ENCODE data around the gene TRAK2. TPM values are rescaled to one million over a fixed set of nuclear protein-coding genes. Genes with fewer than 3 reads are reported as not detected.

The TRAK2 gene
- total and polyA plus RNA-seq, 9 of the 15 experiments (the other 6 are each of a cell fraction or from before 2014, with no cell fraction given) = 3.4 to 10.4 (median 7.3) TPM

DNA sequence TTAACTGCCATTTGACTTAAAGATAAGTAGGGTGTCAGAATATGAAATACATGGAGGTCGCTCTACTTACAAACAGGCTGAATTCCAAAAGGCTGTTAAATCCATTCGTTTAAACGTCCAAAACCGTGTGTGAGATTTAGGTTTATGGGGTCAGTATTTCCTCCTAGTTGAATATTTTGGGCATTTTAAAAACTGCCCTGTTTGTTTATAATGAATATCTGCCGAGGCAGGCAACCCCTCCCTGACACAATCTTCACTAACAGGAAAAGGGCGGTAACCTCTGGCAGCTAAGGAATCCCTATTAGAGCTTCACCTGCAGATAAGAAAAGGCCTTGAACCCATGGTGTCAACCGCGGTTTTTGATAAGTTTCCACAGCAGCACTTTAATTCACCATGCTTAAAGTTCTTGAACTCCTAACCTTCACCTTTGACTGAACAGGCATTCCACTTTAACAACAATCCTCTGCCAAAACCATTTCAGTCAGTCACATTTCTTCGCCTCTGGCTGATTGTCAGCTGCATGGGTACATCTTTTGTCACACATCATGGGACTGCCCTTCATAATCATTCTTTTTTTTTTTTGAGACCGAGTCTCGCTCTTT, 17.8 kb downstream of the TRAK2 start (continued):
- peak; percentile 54; the same call in 1 of the 2 replicates for TF ChIP-seq MTA3 (IDR thresholded peaks at IDR 0.05; ENCODE audit: borderline replicate concordance)
- TF ChIP-seq RBM34 (IDR thresholded peaks at IDR 0.05; ENCODE audit: borderline replicate concordance, insufficient read depth, low read length) = no peak
- TF ChIP-seq, protein P1, sequence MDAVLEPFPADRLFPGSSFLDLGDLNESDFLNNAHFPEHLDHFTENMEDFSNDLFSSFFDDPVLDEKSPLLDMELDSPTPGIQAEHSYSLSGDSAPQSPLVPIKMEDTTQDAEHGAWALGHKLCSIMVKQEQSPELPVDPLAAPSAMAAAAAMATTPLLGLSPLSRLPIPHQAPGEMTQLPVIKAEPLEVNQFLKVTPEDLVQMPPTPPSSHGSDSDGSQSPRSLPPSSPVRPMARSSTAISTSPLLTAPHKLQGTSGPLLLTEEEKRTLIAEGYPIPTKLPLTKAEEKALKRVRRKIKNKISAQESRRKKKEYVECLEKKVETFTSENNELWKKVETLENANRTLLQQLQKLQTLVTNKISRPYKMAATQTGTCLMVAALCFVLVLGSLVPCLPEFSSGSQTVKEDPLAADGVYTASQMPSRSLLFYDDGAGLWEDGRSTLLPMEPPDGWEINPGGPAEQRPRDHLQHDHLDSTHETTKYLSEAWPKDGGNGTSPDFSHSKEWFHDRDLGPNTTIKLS (IDR thresholded peaks at IDR 0.05; ENCODE audit: borderline replicate concordance, low read depth) = no peak
- no peak for TF ChIP-seq NR2C2 (CRISPR knock-in tag; IDR thresholded peaks at IDR 0.05)
- TF ChIP-seq NR2C2 (tag; IDR thresholded peaks at IDR 0.05) = peak; percentile 78
- peak; percentile 88 for TF ChIP-seq EP300 (IDR thresholded peaks at IDR 0.05; ENCODE audit: low read length)
- TF ChIP-seq SPI1 (IDR thresholded peaks at IDR 0.05; ENCODE audit: borderline replicate concordance, low read depth, low read length) = no peak
- peak; percentile 85 for TF ChIP-seq KLF1 (tag; IDR thresholded peaks at IDR 0.05)
- peak; percentile 81 for TF ChIP-seq CCNT2 (IDR thresholded peaks at IDR 0.05; ENCODE audit: borderline replicate concordance, extremely low read depth, insufficient read length, low read depth, low read length)
- TF ChIP-seq, protein P2, sequence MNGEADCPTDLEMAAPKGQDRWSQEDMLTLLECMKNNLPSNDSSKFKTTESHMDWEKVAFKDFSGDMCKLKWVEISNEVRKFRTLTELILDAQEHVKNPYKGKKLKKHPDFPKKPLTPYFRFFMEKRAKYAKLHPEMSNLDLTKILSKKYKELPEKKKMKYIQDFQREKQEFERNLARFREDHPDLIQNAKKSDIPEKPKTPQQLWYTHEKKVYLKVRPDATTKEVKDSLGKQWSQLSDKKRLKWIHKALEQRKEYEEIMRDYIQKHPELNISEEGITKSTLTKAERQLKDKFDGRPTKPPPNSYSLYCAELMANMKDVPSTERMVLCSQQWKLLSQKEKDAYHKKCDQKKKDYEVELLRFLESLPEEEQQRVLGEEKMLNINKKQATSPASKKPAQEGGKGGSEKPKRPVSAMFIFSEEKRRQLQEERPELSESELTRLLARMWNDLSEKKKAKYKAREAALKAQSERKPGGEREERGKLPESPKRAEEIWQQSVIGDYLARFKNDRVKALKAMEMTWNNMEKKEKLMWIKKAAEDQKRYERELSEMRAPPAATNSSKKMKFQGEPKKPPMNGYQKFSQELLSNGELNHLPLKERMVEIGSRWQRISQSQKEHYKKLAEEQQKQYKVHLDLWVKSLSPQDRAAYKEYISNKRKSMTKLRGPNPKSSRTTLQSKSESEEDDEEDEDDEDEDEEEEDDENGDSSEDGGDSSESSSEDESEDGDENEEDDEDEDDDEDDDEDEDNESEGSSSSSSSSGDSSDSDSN (IDR thresholded peaks at IDR 0.05; ENCODE audit: borderline replicate concordance in 1 of 2, low read depth in 2 of 2, low read length in 2 of 2) = no peak
- peak; percentile 80; the same call in 1 of the 2 replicates for TF ChIP-seq POLR2AphosphoS5 (IDR thresholded peaks at IDR 0.05; ENCODE audit: control insufficient read depth, insufficient read depth, low read depth, low read length)
- TF ChIP-seq CBFA2T2 (conservative IDR thresholded peaks at IDR 0.05) = peak; percentile 90
- no peak for TF ChIP-seq TSHZ1 (CRISPR knock-in tag; IDR thresholded peaks at IDR 0.05)
- TF ChIP-seq PHB2 (IDR thresholded peaks at IDR 0.05; ENCODE audit: low read depth) = 0 out of 2 replicates have a peak, but pooled peaks have one; percentile 15
- no peak for TF ChIP-seq HINFP (tag; conservative IDR thresholded peaks at IDR 0.05; ENCODE audit: low read depth)
- peak; percentile 92 for TF ChIP-seq KDM1A (IDR thresholded peaks at IDR 0.05)
- TF ChIP-seq SRSF1 (IDR thresholded peaks at IDR 0.05; ENCODE audit: low read depth, low read length) = no peak
- peak; percentile 80 for TF ChIP-seq CTBP1 (IDR thresholded peaks at IDR 0.05; ENCODE audit: borderline replicate concordance)
- peak; percentile 87 for TF ChIP-seq ESRRA (IDR thresholded peaks at IDR 0.05; ENCODE audit: borderline replicate concordance, low read depth)

Data from K562 (cell line).